Left lung (tissue), 10 donors: Measurements from ENCODE around the gene BBLN. TPM values are rescaled to one million over a fixed set of nuclear protein-coding genes. Genes with fewer than 3 reads are reported as not detected.

ENCODE experiments used
- ATAC-seq: fragments of 200-7000 bp; cut with Tn5 transposase; one replicate; pipeline ENCODE4 v1.9.1; 2020; ENCODE audit warnings: moderate library complexity
- DNase-seq, 4 donors: peaks; one replicate each; pipeline ENCODE4 v3.0.0-alpha.2; 2013 to 2020
- H3K27ac ChIP-seq, 2 donors: fragments of 200-600 bp; sonication (generic) in 1 of 2; one replicate each; pipeline versions ENCODE4 v1.5.0 to v1.8.0; 2020 to 2021
- H3K27me3 ChIP-seq, 2 donors: fragments of 200-600 bp; sonication (generic) in 1 of 2; one replicate each; pipeline versions ENCODE4 v1.5.0 to v1.8.0; 2020 to 2021
- H3K36me3 ChIP-seq, 2 donors: fragments of 200-600 bp; sonication (generic) in 1 of 2; one replicate each; pipeline versions ENCODE4 v1.5.0 to v1.8.0; 2020 to 2021
- H3K4me1 ChIP-seq, 2 donors: fragments of 200-600 bp; one replicate each; pipeline ENCODE4 v1.8.0; 2021
- H3K4me3 ChIP-seq, 2 donors: fragments of 200-600 bp; sonication (generic) in 1 of 2; one replicate each; pipeline versions ENCODE4 v1.5.0 to v1.8.0; 2020 to 2021; ENCODE audit warnings: mild to moderate bottlenecking in 1 of 2
- H3K9me3 ChIP-seq, 2 donors: fragments of 200-600 bp; sonication (generic) in 1 of 2; one replicate each; pipeline versions ENCODE4 v1.5.0 to v1.8.0; 2020 to 2021
- intact Hi-C, 2 donors: fragments of 100-400 bp; cut with DNase I; formaldehyde crosslinking; loops; one replicate each; pipeline versions ENCODE4 v1.11.2 to v1.14.2; 2022
- polyA plus RNA-seq, 6 donors: library from polyadenylated mRNA; unstranded; fragments of 120-200 nt; gene quantifications; one replicate each; pipeline ENCODE4 v1.2.1, GENCODE V29; 2013; ENCODE audit not compliant: insufficient read length in 6 of 6
- total RNA-seq, 2 donors: library from RNA; stranded (reverse); fragmentation: NEBNext Ultra II Directional; extraction: Animal tissue kit (Norgen Biotek cat#: 25700); gene quantifications; one replicate each; pipeline ENCODE4 v1.2.1, GENCODE V29; 2021
- TF ChIP-seq, protein P1 (sequence below), 2 donors: fragments of 200-600 bp; sonication (generic) in 1 of 2; IDR thresholded peaks; one replicate each; pipeline versions ENCODE4 v1.5.0 to v1.8.0; 2021; ENCODE audit warnings: antibody characterized with exemption in 2 of 2
- donor health status: DM: no; HTN: yes; CAD: no.
- donor health status: DM: no; HTN: no; CAD: no.

Gene BBLN
- total and polyA plus RNA-seq, 8 donors, result 27.1 to 66.0 (median 37.7) TPM

DNA sequence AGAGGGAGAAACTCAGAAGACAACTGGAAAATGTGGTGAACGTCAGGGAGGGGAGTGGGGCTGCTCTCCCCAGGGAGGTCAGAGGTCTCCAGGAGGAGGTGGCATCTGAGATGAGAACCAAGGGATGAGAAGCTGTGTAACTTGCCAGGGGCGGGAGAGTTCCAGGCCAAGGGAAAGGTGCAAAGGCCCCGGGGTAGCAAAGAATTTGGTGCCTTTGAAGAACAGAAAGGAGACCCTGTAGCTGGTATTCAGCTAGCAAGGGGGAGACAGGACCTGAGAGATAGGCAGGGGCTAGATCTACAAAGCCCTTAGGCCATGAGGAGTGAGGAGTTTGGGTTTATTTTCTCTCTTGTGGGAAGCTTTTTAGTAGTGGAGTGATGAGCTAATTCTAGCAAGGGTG is 46.4 kb downstream of the BBLN start:
- no peak for ATAC-seq
- TF ChIP-seq, protein P1, sequence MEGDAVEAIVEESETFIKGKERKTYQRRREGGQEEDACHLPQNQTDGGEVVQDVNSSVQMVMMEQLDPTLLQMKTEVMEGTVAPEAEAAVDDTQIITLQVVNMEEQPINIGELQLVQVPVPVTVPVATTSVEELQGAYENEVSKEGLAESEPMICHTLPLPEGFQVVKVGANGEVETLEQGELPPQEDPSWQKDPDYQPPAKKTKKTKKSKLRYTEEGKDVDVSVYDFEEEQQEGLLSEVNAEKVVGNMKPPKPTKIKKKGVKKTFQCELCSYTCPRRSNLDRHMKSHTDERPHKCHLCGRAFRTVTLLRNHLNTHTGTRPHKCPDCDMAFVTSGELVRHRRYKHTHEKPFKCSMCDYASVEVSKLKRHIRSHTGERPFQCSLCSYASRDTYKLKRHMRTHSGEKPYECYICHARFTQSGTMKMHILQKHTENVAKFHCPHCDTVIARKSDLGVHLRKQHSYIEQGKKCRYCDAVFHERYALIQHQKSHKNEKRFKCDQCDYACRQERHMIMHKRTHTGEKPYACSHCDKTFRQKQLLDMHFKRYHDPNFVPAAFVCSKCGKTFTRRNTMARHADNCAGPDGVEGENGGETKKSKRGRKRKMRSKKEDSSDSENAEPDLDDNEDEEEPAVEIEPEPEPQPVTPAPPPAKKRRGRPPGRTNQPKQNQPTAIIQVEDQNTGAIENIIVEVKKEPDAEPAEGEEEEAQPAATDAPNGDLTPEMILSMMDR (IDR thresholded peaks at IDR 0.05), result no peak
- Histone ChIP-seq H3K27me3 (peaks cover 8 to 58% of the 10 kb centered on the region in 2 donors), H3K36me3 (no peaks in the 10 kb centered on the region), H3K4me3 (no peak overlapping the region), H3K27ac (no peak overlapping the region), H3K4me1 (peaks cover 0 to 21% of the 10 kb centered on the region in 2 donors), H3K9me3 (no peaks in the 10 kb centered on the region)
- intact Hi-C loops, result no loop called here
- no peak for DNase-seq

DNA sequence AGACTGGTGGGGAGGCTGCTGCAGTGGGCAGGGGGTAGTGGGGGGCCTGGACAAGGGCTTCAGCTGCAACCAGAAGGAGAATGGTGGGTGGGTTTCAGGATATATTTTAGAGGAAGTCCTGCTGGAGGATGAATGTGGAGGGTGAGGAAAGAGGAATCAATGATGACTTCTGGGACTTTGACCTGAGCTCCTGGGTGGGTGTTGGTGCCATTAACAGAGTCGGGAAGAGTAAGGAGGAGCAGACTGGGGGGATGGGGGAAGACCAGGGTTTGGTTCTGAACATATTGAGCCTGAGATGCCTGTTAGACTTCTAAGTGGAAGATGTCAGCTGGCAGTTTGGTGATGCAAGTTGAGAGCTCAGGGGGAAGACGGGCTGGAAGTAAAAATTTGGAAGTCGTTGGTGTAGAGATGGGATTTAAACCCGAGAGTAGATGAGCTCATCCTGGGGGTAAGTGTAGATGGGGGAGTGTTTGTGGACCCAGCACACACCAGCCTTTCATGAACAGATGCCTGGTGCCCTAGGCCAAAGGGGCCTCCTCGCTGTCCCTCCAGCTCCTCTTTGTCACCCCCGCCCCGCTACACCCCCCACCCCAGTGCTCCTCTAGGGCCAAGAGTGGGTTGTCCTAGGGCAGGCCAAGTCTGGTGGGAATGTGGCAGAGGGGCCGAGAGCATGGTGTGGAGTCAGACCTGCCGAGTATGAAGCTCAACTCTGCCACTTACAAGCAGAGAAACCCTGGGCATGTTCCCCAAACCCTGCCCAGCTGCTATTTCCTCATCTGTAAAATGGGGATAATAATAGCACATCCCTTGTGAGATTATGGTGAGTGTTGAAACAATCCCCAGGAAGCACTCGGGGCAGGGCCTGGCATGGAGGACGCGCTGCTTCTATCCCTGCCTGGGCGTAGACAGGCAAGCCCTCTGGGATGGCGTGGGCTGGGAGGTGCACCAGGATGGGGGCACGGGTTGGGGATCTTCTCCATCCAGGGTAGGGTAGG is 47.1 kb downstream of the BBLN start:
- Histone ChIP-seq H3K4me3 (no peak overlapping the region), H3K36me3 (no peaks in the 10 kb centered on the region), H3K27me3 (peaks cover 8 to 65% of the 10 kb centered on the region in 2 donors), H3K27ac (no peak overlapping the region), H3K4me1 (peaks cover 0 to 21% of the 10 kb centered on the region in 2 donors), H3K9me3 (no peaks in the 10 kb centered on the region)
- TF ChIP-seq, protein P1 (IDR thresholded peaks at IDR 0.05), result no peak
- DNase-seq, result no peak
- intact Hi-C loops, result no loop called here
- no peak for ATAC-seq

DNA sequence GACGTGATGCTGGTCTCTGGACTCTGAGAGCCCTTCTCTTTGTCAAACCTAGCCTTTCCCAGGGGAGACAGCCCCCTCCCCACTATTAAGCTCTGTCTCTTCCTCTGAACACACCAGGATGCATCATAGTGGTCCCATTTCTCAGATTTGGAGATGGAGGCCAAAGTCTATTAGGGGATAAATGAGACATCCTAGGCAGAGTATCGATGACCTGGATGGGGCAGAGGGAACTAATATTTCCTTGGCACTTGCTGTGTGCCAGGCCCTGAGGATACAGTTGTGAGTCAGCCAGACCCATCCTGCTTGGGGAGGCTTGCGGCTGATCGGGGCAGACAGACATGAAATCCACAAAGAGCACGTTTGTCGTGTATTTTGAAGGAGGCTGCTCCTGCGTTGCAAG is 48.3 kb downstream of the BBLN start:
- Histone ChIP-seq H3K4me3 (no peak overlapping the region), H3K4me1 (peaks cover 0 to 13% of the 10 kb centered on the region in 2 donors), H3K27me3 (peaks cover 8 to 64% of the 10 kb centered on the region in 2 donors), H3K27ac (no peak overlapping the region), H3K36me3 (no peaks in the 10 kb centered on the region), H3K9me3 (no peaks in the 10 kb centered on the region)
- TF ChIP-seq, protein P1 (IDR thresholded peaks at IDR 0.05), result no peak
- no peak for ATAC-seq
- intact Hi-C loops, result no loop called here
- no peak for DNase-seq

DNA sequence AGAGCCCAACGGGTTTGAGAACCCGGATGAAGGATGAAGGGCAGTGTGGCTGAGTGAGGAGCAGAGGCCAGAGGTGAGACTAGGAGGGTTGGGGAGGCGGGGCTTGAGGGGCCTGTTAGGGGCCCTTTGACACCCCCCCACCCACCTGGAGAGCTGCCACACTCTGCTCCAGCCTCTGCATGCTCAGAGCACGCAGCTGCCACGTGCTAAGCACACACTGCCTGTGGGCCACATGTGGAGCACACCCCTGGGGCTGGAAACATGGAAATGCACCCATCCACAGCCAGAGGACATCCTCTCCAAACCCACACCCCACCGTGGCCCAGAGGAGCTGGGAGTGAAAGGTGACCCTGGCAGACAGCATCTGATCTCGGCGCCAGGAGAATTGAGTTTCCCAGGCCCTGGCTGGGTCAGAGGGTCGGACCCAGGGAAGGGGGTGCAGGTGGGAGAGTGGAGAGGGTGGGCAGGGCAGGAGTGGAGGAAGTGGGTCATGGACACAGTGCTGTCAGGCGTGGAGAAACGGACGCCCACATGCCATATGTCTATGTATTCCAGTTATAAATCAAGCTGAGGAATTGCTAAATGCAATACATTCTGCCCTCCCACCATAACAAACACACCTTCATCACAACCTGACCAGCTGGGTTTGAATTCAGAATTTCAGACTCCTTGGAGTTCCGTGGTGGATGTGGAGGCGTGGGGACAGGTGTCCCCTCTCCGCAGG is 49.0 kb downstream of the BBLN start:
- Histone ChIP-seq H3K9me3 (no peaks in the 10 kb centered on the region), H3K4me3 (no peak overlapping the region), H3K4me1 (peaks cover 0 to 6% of the 10 kb centered on the region in 2 donors), H3K36me3 (no peaks in the 10 kb centered on the region), H3K27me3 (peaks cover 4 to 57% of the 10 kb centered on the region in 2 donors), H3K27ac (no peak overlapping the region)
- DNase-seq, result no peak
- intact Hi-C loops, result no loop called here
- TF ChIP-seq, protein P1 (IDR thresholded peaks at IDR 0.05), result no peak
- ATAC-seq, result no peak
